Measurements from ENCODE around the gene ENC1. TPM values are rescaled to one million over a fixed set of nuclear protein-coding genes. Genes with fewer than 3 reads are reported as not detected.
A peak's percentile ranks its signal among the peaks of the same experiment; 100 is the strongest.

ENC1 gene
- polyA plus RNA-seq, 2 of the 4 experiments (the other 2 are of a cell fraction) = 17.0 to 20.0 TPM

GRCh38 chr5:74643111-74643562 is 2.6 kb upstream of the ENC1 start:
- WGBS (ENCODE audit: missing lambda C conversion rate) = 29% methylated on average over 4 of the region's 4 CpGs
- no peak overlapping the region for H3K4me3 ChIP-seq
- ChIA-PET CTCF (interaction anchor here (0.6 to 11.3 kb wide), 27 partner anchors 10 to 1052 kb away, joined by 3 to 141 read pairs (median 5); no protein-coding TSS in a partner anchor), POLR2A (interaction anchor here (0.9 to 1.3 kb wide), 3 partner anchors 10 to 741 kb away, joined by 3 to 5 read pairs (median 5); no protein-coding TSS in a partner anchor)
- ATAC-seq (no peak), FAIRE-seq (no peak), DNase-seq (ENCODE audit: low read depth in 1 of 2, low spot score in 1 of 2) (peak in 1 of 2 experiments; percentile 79)
- H3K9me3 ChIP-seq = no peaks in the 10 kb centered on the region
- peak; percentile 25; the same call in 1 of the 2 replicates for TF ChIP-seq JUNB (IDR thresholded peaks at IDR 0.05)
- no peak for TF ChIP-seq EHMT2 (IDR thresholded peaks at IDR 0.05; ENCODE audit: low read depth)
- no peak for TF ChIP-seq NR3C1 (IDR thresholded peaks at IDR 0.05)
- TF ChIP-seq ATOH8 (CRISPR knock-in tag; IDR thresholded peaks at IDR 0.05; ENCODE audit: low read depth) = no peak
- no peak for TF ChIP-seq RCOR1 (IDR thresholded peaks at IDR 0.05; ENCODE audit: low read depth, low read length)
- TF ChIP-seq MAZ (IDR thresholded peaks at IDR 0.05; ENCODE audit: borderline replicate concordance, low read depth, low read length) = no peak
- no peak for TF ChIP-seq FOSB (CRISPR knock-in tag; IDR thresholded peaks at IDR 0.05)
- TF ChIP-seq ZC3H11A (IDR thresholded peaks at IDR 0.05) = no peak
- TF ChIP-seq NFE2L2 (conservative IDR thresholded peaks at IDR 0.05; ENCODE audit: low read length) = no peak
- TF ChIP-seq EHF (CRISPR knock-in tag; IDR thresholded peaks at IDR 0.05) = no peak
- no peak for TF ChIP-seq USF2 (IDR thresholded peaks at IDR 0.05)
- no peak for TF ChIP-seq HMGXB4 (CRISPR knock-in tag; IDR thresholded peaks at IDR 0.05; ENCODE audit: borderline replicate concordance)
- peak; percentile 94 for TF ChIP-seq MAFK (IDR thresholded peaks at IDR 0.05; ENCODE audit: partially characterized antibody)
- TF ChIP-seq BHLHE40 (IDR thresholded peaks at IDR 0.05; ENCODE audit: low read depth, low read length) = no peak
- no peak for TF ChIP-seq REST (IDR thresholded peaks at IDR 0.05)
- TF ChIP-seq TP53 (CRISPR knock-in tag; IDR thresholded peaks at IDR 0.05) = no peak
- no peak for TF ChIP-seq ZSCAN20 (CRISPR knock-in tag; IDR thresholded peaks at IDR 0.05)
- 0 out of 2 replicates have a peak, but pooled peaks have one; percentile 38 for TF ChIP-seq FOSL2 (IDR thresholded peaks at IDR 0.05)
- peak; percentile 65 for TF ChIP-seq FOSL2 (CRISPR knock-in tag; IDR thresholded peaks at IDR 0.05)
- TF ChIP-seq ESRRA (IDR thresholded peaks at IDR 0.05; ENCODE audit: borderline replicate concordance, low read length) = no peak
- TF ChIP-seq FOXS1 (CRISPR knock-in tag; IDR thresholded peaks at IDR 0.05) = no peak
- no peak for TF ChIP-seq ELK1 (IDR thresholded peaks at IDR 0.05; ENCODE audit: low read depth, low read length)
- no peak for TF ChIP-seq RAD21 (conservative IDR thresholded peaks at IDR 0.05 in 1 of 2, IDR thresholded peaks at IDR 0.05 in 1 of 2)
- TF ChIP-seq KDM1A (IDR thresholded peaks at IDR 0.05; ENCODE audit: low read depth) = no peak
- no peak for TF ChIP-seq CHD2 (IDR thresholded peaks at IDR 0.05; ENCODE audit: low read length, partially characterized antibody)
- no peak for TF ChIP-seq CBX8 (IDR thresholded peaks at IDR 0.05)
- no peak for TF ChIP-seq CBX2 (IDR thresholded peaks at IDR 0.05; ENCODE audit: borderline replicate concordance, low read depth)
- no peak for TF ChIP-seq HOXB5 (CRISPR knock-in tag; IDR thresholded peaks at IDR 0.05)
- no peak for TF ChIP-seq SREBF2 (IDR thresholded peaks at IDR 0.05)
- TF ChIP-seq HES2 (IDR thresholded peaks at IDR 0.05) = no peak
- TF ChIP-seq HOXB13 (CRISPR knock-in tag; IDR thresholded peaks at IDR 0.05; ENCODE audit: low read depth) = no peak
- no peak for TF ChIP-seq EP300 (IDR thresholded peaks at IDR 0.05)
- TF ChIP-seq CEBPB (IDR thresholded peaks at IDR 0.05) = peak; percentile 62 to 93; a peak in 3 of 4 replicates
- peaks cover 35% of the 10 kb centered on the region for H3K4me1 ChIP-seq
- peak overlapping the region; percentile 91 for H3K4me2 ChIP-seq
- H3K27ac ChIP-seq = peak overlapping the region; percentile 92 to 94; a peak in 5 of 6 replicates

Data from A549 (cell line).